GM21528 (cell line): ENCODE results near the gene LANCL2.
A peak's percentile ranks its signal among the peaks of the same experiment; 100 is the strongest.
"Not testable (repeated sequence)": the region's sequence is repeated elsewhere in the genome, so short reads cannot be mapped to it uniquely, and the experiment has no call there.

Experiments
- ATAC-seq: cut with Tn5 transposase; IDR thresholded peaks from one replicate; pipeline ENCODE4 v1.9.1; 2021; ENCODE audit warnings: mild to moderate bottlenecking, moderate library complexity; ENCODE audit not compliant: unreplicated experiment, low FRiP score

The LANCL2 gene

DNA sequence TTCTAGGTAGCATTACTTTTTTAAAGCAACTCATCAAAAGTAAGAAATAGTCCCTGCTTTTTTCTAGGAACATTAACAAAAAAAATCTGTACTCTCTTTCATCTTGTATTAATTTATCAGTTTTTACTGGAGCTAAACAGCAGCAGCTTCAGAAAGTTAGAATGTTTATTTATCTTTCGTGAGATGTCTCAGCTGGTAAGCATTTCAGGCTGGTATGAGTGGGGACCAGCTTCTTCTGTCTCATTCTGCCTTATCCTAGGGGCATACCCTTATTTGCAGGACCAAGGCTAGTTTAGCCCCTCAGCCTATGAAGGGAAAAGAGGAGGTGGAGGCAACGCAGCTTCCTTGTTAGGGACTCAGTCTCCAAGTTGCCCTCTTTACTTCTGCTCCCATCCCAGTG lies 35.1 kb downstream of the LANCL2 start:
- no peak for ATAC-seq

DNA sequence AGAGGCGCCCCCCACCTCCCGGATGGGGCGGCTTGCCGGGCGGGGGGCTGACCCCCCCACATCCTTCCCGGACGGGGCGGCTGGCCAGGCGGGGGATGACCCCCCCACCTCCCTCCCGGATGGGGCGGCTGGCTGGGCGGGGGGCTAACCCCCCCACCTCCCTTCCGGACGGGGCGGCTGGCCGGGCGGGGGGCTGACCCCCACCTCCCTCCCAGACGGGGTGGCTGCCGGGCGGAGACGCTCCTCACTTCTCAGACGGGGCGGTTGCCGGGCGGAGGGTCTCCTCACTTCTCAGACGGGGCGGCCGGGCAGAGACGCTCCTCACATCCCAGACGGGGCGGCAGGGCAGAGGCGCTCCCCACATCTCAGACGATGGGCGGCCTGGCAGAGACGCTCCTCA lies 37.4 kb downstream of the LANCL2 start:
- not testable (repeated sequence) for ATAC-seq

DNA sequence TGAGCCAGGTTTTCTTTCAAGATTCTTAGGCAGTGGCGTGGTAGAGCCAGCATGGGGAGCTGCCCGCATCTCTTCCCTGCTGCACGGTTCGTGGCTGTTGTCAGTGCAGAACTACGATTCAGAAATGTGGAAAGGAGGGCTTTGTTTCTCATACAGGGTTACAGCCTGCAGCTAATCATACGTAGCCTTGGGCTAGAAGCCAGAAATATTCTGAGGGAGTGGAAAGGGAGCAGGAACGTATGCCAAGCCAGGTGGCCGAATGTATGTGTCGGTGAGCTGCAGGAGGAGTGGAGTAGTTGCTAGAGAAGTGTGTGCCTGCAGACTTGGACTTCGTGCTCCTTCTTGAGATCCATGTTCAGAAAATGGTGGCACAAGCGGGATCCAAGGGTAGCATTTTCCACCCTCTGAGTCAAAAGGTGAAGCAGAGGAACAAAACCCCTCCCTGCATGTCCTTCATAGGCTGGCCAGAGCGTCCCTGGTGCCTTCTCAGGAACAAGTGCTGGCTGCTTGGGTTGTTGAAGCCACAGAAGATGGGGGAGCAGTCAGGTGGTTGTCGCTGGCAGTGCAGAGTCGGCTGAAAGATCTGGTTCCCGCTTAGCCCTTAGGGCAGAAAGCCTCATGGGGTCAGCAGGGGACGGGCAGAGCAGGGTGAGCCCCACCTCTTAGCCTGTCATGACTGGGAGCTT lies 40.9 kb downstream of the LANCL2 start:
- no peak for ATAC-seq

DNA sequence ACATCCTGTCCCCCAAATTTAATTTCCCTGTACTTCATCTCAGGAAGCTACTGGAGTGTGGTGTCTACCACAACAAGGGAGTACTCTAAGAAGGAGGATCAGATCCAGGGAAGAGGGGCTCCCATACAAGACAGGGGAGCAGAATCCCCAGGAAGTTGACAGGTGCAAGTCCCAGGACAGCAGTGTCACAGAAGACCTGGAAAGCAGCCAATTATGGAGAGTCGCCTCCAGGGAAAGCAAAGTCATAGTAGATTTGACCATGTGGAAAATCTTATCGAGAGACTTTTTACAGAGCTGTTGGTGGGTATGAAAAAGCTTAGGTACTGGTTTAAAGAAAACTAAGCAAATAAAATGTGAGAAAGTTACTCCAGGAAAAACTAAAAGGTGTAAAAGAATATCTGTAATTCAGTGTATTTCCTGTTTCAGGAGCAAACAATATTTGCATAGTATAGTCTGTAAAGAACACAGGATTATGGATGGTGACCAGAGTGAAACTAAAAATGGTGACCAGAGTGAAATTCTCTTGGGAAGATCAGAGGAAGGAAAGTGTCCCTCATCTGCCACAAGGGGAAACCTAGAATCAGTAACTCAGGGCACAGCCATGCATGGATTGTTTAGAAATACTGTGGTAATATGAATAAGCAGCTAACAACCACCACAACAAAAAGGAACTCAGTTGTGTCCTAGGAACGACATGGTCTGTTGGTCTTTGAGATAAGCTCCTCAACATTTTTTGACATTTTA lies 44.5 kb downstream of the LANCL2 start:
- no peak for ATAC-seq

DNA sequence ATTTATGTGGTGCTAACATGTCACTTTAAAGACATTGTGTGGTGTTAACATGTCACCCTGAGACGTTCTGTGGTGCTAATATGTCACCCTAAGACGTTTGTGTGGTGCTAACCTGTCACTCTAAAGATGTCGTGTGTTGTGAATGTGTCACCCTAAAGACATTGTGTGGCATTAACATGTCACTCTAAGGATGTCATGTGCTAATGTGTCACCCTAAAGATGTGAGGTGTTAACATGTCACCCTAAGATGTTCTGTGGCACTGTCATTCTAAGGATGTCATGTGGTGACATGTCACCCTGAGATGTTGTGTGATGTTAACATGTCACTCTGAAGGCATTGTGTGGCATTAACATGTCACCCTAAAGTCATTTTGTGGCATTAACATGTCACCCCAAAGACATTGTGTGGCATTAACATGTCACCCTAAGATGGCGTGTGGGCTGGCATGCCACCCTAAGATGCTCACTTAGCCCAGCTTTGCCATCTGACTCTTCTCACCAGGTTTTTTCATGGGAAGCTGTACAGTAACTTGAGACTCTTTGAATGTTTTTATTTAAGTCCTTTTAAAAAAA lies 45.6 kb downstream of the LANCL2 start:
- no peak for ATAC-seq

DNA sequence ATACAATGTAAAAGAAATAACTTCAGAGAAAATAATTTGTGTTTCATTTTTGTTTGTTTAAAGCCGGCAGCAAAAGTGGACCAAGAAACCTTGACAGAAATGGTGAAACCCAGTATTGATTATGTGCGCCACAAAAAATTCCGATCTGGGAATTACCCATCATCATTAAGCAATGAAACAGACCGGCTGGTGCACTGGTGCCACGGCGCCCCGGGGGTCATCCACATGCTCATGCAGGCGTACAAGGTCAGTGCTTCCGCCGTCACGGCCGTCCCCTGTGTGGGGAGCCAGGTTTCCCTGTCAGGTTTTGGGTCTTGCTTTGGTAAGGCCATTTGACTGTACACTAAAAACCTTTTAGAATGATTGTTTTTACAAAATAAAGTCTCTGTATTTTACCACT lies 46.7 kb downstream of the LANCL2 start:
- ATAC-seq: no peak

DNA sequence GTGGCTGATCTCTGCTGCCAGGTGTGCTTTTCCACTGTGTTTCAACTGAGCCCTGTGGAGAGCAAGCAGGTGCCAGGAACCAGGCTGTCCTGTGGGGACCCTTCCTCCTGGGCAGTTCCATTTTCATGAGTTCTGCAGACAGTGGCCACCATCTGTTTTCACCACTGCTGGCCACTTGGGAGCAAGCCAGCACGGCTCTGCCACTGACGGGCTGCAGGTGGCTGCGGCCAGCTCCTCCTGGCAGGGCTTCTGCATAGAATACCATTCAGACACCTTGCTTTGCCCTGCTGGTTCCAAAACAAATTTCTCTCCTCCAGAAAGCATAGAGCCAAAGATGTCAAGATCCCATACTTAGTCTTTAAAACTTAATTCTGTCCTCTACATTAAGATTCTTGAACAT lies 48.3 kb downstream of the LANCL2 start:
- ATAC-seq: no peak

DNA sequence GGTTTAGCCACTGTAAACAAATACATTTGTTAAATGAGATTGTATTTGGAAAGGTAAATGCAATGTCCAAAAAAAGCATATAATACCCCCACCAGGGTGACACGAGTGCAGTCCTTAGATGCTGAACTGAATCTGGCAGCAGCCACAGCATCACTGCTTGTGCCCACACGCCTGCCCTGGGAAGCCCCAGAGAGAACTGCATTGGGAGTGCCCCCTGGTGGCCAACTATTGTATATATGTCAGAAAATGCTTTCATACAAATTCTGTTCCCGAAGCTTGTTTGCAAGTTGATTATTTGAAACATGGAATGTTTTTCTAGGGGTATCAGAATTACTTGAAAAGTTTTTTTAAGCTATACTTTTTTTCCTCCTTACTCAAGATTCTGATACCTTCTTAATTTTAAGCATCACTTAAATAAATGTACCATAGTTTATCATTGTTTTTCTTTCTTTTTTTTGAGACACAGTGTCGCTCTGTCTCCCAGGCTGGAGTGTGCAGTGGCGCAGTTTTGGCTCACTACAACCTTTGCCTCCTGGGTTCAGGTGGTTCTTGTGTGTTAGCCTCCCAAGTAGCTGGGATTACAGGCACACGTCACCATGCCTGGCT lies 50.1 kb downstream of the LANCL2 start:
- ATAC-seq: peak; percentile 87

DNA sequence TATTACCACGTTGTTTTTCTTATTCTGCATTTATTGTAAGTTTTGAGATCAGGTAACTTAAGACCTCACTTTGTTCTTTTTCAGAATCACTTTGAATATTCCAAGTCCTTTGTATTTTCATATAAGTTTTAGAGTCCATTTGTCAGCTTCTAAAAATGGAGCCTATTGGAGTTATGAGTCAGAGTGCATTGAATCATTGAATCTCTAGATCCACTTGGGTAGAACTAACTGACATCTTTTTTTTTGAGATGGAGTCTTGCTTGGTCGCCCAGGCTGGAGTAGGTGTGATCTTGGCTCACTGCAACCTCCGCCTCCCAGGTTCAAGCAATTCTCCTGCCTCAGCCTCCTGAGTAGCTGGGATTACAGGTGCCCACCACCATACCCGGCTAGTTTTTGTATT lies 52.3 kb downstream of the LANCL2 start:
- ATAC-seq: not testable (repeated sequence)

DNA sequence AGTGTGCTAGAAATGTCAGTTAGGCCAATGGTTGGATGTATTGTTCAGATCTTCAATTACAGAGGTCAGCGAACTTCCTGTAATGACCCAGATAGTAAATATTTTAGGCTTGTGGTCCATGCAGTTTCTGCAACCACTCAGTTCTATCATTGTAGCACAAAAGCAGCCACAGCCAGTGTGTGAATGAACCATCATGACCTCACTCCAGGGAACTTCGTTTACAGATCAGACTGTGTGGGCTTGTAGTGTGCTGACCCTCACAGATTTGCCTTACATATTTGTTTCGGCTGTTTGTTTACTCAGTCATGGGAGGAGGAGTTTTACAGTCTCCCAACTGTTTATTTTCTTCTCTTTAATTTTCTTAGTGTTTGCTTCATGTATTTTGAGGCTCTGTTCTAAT lies 55.4 kb downstream of the LANCL2 start:
- ATAC-seq: no peak

DNA sequence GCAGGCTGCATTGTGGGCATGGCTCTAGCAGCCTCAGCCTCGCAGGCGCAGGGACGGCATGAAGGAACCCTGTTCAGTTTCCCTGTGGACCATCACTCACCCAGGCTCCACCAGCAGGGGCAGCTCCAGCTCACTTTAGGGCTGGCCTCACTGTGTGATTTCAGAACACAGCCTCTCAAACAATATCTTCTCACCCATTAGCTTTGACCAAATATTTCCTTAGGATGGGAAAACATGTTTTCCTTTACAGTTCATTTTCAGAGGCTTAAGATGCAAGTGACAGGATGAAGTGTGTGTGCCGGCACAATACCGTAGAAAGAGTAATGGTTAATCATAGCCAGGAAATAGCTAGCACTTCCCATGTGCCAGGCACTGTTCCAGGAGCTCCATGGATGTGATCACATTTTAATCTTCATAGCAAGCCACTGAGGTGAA lies 58.2 kb downstream of the LANCL2 start:
- ATAC-seq: no peak

DNA sequence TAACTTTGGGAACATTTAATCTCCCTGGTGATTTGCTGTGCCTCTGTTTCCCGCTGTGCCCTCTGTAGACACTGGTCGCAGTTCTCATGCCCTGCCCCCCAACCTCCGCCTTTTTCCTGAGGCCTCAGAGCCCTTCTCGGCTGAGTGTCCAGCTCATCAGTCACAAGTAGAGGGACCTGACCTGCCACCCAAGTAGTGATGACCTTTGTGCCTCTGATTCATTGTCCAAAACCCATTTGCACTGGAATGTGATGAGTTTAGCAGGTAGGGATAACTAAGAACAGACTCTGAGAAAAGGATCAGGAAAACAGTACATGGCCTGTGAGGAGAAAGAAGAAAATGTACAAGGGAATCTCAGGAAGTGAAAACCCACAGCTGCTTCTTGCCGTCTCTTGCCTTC lies 58.8 kb downstream of the LANCL2 start:
- ATAC-seq: no peak

DNA sequence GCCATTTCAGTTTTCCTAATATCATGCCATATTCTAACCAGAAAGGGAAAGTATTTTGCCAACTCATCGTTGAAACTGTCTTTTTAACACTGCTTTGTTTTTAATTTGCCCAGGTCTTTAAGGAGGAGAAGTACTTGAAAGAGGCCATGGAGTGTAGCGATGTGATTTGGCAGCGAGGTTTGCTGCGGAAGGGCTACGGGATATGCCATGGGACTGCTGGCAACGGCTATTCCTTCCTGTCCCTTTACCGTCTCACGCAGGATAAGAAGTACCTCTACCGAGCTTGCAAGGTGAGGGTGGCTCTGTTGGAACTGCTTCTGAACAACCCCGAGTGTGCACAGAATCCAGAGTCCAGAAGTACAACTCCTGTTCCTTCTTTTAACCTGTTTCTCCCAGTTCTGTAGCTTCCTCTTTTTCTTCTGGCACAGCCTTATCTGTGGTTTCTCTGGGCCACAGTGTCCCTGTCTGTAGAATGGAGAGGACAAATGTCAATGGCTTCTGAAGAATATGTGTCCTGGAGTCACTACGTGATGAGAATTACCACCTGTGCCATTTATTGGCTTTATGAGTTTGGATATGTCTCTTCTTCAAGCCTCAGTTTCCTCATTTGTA lies 60.1 kb downstream of the LANCL2 start:
- ATAC-seq: no peak

DNA sequence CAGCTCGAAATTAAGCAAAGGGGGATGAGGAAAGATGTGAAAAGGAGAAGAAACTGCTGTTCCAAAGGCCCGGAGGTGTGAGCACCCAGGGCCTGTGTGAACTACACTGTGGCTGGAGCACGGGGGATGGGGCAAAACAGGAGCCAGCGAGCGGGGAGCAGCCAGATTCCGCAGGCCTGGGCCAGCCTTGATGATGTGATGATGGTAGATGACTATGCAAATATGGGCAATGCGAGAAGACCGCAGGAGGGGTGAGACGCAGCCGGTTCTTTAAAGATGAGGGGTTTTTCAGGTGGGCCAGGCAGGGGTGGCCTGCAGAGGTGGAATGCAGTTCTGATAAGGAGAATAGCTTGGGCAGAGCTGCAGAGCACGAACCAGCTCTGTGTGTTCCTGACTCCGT lies 61.5 kb downstream of the LANCL2 start:
- no peak for ATAC-seq

DNA sequence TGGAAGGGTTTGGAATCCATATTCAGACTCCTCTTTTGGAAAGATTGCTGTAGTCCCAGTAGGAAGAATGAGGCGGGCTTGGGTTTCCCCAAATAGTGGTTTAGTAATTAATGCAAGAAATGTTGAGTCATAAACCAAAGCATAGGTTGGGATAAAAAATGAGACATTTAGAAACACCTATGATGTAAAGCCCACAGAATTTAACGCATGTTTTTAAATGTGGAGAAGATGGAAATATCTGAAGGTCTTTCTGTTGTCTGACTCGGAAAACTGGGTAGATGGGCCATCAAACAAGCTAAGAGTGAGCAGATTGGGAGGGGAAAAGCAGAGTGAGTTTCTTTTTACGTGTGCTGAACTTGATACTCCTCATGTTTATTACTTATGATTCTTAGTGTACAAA lies 62.2 kb downstream of the LANCL2 start:
- ATAC-seq: no peak

DNA sequence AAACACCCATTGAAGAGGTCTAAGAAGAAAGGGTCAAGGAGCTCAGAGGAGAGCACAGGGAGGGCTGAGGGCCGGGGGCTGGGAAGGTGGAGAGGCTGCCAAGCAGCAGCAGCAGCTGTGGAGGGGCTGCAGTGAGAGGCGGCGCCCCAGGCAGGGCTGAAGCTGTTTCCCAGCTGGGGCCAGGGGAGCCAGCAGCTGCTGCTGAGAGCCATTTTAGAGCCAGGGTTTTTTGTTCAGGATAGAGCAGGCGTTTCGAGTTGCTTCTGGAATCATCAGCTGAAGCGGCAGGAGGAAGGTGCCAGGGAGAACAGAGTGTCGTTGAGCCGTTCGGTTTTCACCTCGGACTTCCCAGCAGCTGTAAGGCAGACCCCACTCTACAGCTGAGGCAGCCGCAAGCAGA lies 62.7 kb downstream of the LANCL2 start:
- no peak for ATAC-seq

DNA sequence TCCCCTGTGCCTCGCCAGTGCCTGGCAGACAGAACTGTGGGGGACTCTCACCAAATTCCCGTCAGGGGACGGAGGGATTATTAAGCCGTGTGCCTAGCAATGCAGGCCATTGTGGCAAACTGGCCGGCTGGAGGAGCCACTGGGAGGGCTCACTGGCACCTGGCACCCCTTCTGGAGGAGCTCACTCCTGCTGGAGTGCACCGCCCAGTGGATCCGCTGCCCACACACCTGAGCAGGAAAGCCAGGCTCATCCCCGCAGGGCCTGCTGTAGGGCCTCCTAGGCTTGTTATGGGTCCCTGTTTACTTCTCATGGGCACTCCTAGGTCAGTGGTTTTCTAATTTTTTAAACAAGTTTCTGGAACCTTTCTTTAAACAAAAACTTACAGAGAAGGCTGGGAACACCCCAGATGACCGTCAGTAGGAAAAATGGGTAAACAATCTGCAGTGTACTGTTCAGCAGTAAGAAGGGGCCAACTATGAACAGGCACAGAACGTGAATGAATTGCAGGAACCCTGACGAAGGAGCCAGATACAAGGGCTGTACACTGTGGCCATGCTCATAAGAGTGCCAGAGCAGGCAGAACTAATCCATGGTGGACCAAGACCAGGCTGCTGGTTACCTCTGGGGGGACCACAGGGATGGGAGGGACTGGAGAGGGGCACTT lies 64.8 kb downstream of the LANCL2 start:
- no peak for ATAC-seq

DNA sequence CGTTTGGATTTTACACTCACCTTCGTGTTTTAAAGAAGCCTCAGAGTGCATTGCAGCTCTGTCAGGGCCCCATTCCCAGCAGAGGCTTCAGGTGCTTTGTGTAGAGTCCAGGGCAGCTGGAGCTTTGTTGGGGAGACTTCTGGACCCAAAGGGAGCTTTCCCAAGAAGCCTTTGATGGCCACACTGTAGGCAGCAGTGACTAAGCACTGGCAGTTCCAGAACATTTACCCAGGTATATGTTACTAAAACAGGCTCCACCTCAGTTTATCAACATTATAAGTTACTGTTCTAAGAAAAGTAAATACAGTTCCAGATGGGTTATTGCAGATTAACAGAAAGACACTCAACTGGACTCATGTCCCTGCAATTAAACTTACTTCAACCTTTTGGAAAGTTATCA lies 66.8 kb downstream of the LANCL2 start:
- ATAC-seq: no peak

DNA sequence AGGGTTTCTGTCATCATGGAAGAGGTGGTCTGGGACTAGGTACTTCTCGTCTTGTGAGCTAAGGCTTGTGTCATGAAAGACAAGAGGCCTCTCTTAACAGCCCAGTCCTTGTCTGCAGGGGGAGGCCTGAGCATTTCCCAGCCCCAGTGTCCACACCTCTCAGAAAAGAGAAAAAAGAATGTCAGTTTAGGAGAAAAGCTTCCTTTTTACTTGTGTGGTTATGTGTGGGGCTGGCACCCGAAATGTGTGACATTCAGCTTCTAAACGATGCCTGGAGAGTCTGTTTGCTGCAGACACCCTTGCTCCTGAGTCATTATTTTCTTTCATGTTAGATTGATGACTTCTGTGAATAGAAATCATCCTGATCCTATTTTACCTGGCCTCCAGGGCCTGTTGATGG lies 67.4 kb downstream of the LANCL2 start:
- no peak for ATAC-seq

DNA sequence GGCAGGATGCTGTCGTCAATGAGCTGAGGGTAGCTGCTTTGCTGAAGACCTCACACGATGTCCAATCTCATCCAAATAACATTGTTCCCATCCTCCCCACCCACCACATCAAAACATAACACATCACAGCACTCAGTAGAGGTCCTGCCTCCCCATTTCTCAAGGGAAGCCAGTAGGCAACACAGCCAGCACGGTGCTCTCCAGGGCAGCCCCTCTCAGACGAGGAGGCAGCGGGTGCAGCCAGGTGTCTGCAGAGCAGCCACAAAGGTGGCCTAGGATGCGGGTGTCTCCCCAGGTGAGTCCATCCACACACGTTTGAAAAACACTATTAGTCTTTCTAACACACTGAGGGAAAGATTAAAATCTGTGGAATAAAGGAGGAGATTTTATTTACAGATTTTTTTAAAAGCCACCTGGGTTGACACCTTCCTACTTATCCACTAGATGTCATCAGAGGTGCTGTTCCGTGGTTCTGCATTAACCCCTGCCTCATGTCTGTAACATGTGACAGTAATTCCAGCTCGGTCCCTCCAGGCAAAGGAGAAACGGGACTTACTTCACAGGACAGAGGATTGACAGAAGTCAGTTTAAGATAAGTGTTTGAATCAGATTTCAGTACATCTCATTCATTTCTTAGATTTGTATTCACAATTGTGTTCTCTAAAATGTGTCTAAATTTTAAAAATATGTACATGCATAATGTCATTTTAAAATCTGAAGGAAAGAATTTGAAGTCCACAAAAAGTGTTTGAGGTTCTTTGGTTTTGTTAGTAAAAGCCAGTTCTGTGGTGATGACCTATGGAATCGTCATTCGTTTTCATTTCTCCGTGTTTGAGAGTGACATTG lies 68.0 kb downstream of the LANCL2 start:
- ATAC-seq: no peak
